WI38 (cell line): ENCODE data around the gene SMLR1.

Experiments used
- H3K4me3 ChIP-seq: 2 replicates; pipeline ENCODE4 v1.5.1; 2011; ENCODE audit warnings: low read depth, mild to moderate bottlenecking, control low read depth, low read length
- TF ChIP-seq, protein P1 (sequence below): IDR thresholded peaks from 2 replicates; pipeline ENCODE4 v1.5.1; 2012; ENCODE audit warnings: low read depth, mild to moderate bottlenecking, control low read depth, low read length

Gene SMLR1

DNA sequence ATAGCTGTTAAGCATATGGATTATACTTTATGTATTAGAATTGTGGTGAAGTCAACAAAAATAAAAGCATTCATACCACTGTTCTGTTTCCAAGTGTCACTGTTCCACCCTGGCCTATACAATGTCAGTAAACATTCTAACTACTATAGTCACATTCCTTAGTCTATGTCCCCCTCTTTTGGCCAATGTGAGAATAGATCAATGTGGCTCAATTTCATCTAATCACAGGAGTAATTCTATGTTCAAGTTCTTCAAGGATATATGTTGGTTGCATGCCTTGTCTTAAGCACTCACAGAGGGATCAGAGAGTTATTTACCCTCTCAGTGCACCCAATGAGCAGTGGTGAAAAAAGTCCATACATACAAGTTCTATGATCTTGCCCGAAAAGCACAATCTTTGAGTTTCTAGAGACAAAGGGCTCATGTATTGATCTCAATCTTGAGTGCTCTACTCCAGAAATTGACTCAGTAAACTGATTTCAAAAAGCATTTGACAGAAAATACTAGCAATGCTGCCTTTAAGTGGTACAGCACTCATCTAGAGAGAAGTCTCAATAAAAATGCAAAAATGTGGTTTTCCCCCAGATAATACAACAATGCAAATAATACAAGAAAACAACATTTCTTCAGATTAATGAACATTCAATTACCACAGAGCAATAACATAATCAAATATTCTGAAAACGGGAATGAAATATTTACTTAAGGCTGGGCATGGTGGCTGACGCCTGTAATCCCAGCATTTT, 16.5 kb downstream of the SMLR1 start:
- TF ChIP-seq, protein P1, sequence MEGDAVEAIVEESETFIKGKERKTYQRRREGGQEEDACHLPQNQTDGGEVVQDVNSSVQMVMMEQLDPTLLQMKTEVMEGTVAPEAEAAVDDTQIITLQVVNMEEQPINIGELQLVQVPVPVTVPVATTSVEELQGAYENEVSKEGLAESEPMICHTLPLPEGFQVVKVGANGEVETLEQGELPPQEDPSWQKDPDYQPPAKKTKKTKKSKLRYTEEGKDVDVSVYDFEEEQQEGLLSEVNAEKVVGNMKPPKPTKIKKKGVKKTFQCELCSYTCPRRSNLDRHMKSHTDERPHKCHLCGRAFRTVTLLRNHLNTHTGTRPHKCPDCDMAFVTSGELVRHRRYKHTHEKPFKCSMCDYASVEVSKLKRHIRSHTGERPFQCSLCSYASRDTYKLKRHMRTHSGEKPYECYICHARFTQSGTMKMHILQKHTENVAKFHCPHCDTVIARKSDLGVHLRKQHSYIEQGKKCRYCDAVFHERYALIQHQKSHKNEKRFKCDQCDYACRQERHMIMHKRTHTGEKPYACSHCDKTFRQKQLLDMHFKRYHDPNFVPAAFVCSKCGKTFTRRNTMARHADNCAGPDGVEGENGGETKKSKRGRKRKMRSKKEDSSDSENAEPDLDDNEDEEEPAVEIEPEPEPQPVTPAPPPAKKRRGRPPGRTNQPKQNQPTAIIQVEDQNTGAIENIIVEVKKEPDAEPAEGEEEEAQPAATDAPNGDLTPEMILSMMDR, result peak; percentile 18; the same call in 1 of the 2 replicates
- H3K4me3 ChIP-seq, result no peak overlapping the region

- TF ChIP-seq, protein P1, result no peak
- no peak overlapping the region for H3K4me3 ChIP-seq
These were observed 19.3 kb downstream of the SMLR1 start for GRCh38 chr6:130846501-130846900.

DNA sequence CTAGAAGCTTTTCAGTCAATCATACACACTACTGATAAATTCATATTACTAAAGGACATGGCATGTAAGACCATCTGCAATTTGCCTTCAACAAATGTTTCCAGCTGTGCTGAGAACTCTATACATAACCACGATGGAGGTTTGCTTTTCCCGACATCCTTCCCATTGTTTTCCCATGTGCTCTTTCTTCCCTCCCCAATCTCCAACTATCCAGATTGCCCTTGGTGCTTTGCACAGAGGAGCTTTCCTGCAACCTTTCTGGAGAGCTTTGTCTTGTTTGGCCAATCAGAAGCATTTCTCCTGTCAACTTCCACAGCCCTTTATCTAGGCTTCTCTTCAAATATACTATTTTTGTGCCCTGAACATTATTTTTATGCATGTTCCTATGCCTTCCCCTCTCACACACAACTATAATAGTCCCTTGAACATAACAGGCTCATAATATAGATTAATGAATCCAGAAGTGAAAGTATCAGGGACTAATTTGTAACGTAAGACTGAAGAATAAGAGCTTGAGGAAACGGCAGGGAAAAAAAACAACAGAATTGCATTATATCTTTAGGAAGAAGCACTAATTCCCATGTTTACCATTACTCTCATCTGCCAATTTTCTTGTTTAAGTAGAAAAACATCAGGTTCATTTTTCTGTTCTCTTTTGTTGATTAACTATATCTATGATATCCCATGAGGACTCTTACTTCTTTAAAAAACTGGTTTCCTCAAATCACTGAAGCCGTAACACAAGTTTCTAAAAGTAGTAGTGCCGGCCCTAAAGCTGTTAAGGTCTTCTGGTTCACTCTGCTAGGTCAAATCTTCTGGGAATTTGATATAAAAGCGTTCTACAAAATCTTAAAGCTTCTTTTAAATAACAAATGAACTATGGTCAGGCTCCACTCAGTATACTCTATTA, 20.1 kb downstream of the SMLR1 start:
- no peak overlapping the region for H3K4me3 ChIP-seq
- TF ChIP-seq, protein P1, result no peak

DNA sequence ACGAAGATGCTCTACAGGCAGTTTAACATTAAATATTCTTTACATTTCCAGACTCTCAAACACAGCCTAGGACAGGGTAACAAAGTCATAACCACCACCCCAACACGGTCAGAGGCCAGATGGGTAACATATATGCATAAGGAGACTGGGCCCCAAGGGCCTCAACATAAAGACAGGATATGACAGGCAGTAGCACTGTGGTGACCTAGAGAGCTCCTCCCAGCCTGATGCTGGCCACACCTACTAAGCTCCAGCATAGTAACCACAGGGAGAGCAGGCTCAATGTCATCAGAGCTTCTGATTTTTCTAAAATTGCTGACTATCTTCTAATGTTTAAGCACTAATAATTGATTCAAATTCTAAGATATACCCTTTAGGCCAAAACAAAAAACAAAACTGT, 21.7 kb downstream of the SMLR1 start:
- H3K4me3 ChIP-seq, result no peak overlapping the region
- TF ChIP-seq, protein P1, result no peak

DNA sequence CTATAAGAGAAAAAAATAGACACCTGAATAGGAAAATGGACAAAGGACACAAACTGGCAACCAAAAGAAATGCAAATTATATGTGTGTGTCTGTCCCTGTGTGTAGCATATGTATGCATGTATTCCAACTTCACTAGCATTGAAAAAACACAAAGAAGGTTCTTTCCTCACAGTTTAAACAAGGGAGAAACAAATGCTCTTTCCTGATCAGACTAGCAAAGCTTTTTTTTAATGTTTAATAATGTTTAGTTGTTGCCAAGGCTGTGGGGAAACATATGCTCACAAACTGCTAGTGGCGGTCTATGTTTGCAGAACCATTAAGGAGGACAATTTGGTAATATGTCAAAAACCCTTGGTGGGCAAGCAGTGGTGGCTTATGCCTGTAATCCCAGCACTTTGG, 22.4 kb downstream of the SMLR1 start:
- H3K4me3 ChIP-seq, result no peak overlapping the region
- TF ChIP-seq, protein P1, result no peak

GRCh38 chr6:130851026-130851425, 23.8 kb downstream of the SMLR1 start:
- H3K4me3 ChIP-seq, result no peak overlapping the region
- TF ChIP-seq, protein P1, result no peak
